A673 (cell line): ENCODE data around the gene ELOVL5.

Experiments used
- EZH2 ChIP-seq: fragments of 200-600 bp; sonication (generic); IDR thresholded peaks from 2 replicates; pipeline ENCODE4 v1.6.1; 2017; ENCODE audit warnings: borderline replicate concordance, low read depth, mild to moderate bottlenecking, mixed read lengths, antibody characterized with exemption, low read length; ENCODE audit not compliant: poor library complexity, severe bottlenecking
- TF ChIP-seq, protein P1 (sequence below): fragments of 300-800, 200-600 bp; sonication (generic); conservative IDR thresholded peaks from 2 replicates; pipeline ENCODE4 v1.5.1; 2017; ENCODE audit warnings: low read depth, mild to moderate bottlenecking, antibody characterized with exemption, low read length, moderate library complexity, mixed read lengths

DNA sequence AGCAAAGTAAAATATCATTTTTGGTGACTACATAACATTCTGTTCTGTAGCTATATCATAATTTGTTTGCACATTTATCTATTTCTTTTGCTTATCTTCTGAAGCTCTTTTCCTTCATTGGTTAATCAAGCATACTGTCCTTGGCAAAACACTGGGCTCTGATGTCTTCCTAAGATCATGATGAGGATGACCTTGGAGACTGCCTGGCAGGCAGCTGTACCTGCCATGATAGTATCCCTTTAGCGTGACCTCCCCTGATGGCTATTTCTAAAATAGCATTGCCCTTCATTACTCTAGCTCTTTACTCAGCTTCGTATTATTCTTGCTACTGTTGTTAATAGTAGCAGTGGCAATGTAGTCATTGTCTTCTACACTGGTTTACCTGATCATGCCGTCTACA is 46.0 kb upstream of the ELOVL5 start:
- TF ChIP-seq, protein P1, sequence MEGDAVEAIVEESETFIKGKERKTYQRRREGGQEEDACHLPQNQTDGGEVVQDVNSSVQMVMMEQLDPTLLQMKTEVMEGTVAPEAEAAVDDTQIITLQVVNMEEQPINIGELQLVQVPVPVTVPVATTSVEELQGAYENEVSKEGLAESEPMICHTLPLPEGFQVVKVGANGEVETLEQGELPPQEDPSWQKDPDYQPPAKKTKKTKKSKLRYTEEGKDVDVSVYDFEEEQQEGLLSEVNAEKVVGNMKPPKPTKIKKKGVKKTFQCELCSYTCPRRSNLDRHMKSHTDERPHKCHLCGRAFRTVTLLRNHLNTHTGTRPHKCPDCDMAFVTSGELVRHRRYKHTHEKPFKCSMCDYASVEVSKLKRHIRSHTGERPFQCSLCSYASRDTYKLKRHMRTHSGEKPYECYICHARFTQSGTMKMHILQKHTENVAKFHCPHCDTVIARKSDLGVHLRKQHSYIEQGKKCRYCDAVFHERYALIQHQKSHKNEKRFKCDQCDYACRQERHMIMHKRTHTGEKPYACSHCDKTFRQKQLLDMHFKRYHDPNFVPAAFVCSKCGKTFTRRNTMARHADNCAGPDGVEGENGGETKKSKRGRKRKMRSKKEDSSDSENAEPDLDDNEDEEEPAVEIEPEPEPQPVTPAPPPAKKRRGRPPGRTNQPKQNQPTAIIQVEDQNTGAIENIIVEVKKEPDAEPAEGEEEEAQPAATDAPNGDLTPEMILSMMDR = no peak
- no peak for TF ChIP-seq EZH2
